ENCODE data around the gene SLC23A1. TPM values are rescaled to one million over a fixed set of nuclear protein-coding genes. Genes with fewer than 3 reads are reported as not detected.

SLC23A1 gene
- total RNA-seq, 4 donors from 2014 or later, result 0.30 to 5.5 (median 1.0) TPM; not detected in 1

DNA sequence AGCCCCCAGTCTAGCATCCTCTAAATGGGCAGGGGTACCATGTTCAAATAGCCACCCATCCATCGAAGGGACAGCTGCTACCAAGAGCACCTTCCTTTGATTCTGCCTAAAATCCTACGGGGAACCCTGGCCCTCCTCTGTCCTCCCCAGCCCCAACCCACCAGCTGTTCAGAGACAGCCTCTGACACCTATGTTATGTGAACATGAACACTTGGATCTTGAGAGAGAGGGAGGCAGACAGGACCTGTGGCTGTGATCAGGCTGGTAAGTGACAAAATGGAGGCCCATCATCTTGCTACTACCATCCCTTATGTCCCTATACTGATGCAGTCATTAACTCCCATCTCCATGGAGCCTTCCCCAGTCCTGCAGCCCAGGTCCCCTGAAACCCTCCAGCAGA, 8.2 kb downstream of the SLC23A1 start:
- H3K27me3 ChIP-seq, result no peaks in the 10 kb centered on the region
- intact Hi-C loops (cut with DNase I; ENCODE audit: low total_unique reads), result no loop called here
- no peak overlapping the region for H3K4me3 ChIP-seq
- H3K27ac ChIP-seq, result no peak overlapping the region
- DNase-seq, result peak in 1 of 2 donors; percentile 5
- TF ChIP-seq POLR2A (IDR thresholded peaks at IDR 0.05) (no peak), CTCF (IDR thresholded peaks at IDR 0.05) (no peak)
- no peaks in the 10 kb centered on the region for H3K4me1 ChIP-seq
- no peaks in the 10 kb centered on the region for H3K9me3 ChIP-seq
- H3K36me3 ChIP-seq, result no peaks in the 10 kb centered on the region

DNA sequence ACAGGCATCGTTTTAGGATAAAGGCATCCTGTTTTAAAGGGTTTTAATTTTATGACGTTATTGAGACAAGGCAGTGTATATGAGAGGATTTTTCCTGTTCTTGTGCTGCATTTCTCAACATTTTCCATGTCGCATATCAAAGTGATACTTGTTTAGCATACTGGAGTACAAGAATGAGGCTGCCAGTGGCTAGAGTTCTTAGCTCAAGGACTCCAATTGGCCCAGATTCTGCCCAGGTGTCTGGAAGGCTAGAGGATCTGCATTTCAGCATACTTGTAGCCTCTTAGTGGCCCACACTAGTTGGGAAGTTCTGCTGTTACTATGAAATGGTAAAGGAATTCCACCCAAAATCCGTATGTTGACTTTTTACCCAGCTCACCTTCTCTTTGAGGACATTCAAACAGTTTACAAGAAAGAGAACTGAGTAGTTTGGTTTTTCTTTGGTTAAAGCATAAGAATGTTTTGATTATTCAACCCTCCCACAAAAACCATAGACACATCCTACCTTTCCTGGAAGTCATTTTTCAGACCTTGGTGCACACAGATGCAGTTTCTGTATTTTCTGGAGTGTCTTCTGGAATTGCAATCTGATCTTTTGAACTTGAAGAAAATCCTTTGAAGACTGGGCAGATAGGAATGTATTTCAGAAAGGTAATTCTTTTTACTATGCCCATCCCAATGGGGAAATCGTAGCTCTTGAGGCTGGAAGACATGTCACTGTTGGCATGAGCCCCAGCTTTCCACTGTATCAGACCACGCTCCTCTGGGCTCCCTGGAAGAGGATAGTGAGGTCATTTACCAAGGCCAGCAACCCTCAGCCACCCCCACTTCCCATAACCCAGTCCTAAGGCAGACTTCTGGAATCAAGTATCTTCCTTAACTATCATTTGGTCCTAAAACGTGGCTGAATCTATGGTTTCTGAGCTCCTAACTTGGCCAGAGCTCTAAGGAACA, 11.3 kb downstream of the SLC23A1 start:
- no peak overlapping the region for H3K27ac ChIP-seq
- intact Hi-C loops (cut with DNase I; ENCODE audit: low total_unique reads), result no loop called here
- no peaks in the 10 kb centered on the region for H3K4me1 ChIP-seq
- H3K36me3 ChIP-seq, result no peaks in the 10 kb centered on the region
- H3K4me3 ChIP-seq, result no peak overlapping the region
- H3K27me3 ChIP-seq, result no peaks in the 10 kb centered on the region
- peak in 1 of 2 donors; percentile 10 for DNase-seq
- TF ChIP-seq CTCF (IDR thresholded peaks at IDR 0.05) (no peak), POLR2A (IDR thresholded peaks at IDR 0.05) (no peak)
- no peaks in the 10 kb centered on the region for H3K9me3 ChIP-seq

DNA sequence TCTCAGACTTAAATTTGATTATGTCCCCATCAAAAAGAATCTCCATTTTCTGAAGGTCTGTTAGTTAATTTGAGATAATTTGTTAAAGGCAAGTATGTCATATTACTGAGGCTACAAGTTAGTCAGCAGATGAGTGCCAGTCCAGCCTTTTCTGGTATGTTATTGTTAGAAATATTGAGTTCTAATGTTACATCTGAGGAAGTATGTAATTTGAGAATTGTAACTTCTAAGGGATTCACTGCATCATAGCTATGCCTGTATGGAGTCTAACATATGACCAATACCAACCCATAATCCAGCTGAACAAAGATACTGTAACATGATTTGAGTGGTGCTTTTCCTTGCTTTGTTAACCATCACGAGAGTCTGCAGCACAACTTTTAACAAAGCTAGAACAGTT, 13.9 kb downstream of the SLC23A1 start:
- Histone ChIP-seq H3K36me3 (no peaks in the 10 kb centered on the region), H3K9me3 (no peaks in the 10 kb centered on the region), H3K27ac (no peak overlapping the region), H3K27me3 (no peaks in the 10 kb centered on the region), H3K4me3 (no peak overlapping the region), H3K4me1 (peaks cover 0 to 5% of the 10 kb centered on the region in 2 donors)
- TF ChIP-seq POLR2A (IDR thresholded peaks at IDR 0.05) (no peak), CTCF (IDR thresholded peaks at IDR 0.05) (no peak)
- DNase-seq, result no peak
- intact Hi-C loops (cut with DNase I; ENCODE audit: low total_unique reads), result no loop called here

DNA sequence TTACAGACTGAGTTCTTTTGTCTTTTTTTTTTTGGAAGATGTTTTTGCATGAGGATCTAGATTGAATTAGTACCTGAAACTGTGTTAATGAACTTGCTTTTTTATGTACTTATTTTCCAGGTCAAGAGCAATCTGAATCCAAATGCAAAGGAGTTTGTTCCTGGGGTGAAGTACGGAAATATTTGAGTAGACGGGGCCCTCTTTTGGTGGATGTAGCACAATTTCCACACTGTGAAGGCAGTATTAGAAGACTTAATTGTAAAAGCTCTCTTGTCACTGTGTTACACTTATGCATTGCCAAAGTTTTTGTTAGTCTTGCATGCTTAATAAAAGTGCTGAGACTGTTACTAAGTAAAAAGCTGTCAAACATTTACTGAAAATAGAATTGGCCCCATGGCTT, 14.5 kb downstream of the SLC23A1 start:
- H3K36me3 ChIP-seq, result no peaks in the 10 kb centered on the region
- intact Hi-C loops (cut with DNase I; ENCODE audit: low total_unique reads), result no loop called here

More for the DNA sequence above, 14.5 kb downstream of the SLC23A1 start:
- no peak for DNase-seq
- Histone ChIP-seq H3K9me3 (no peaks in the 10 kb centered on the region), H3K27ac (no peak overlapping the region), H3K27me3 (no peaks in the 10 kb centered on the region), H3K4me3 (no peak overlapping the region), H3K4me1 (peaks cover 0 to 5% of the 10 kb centered on the region in 2 donors)
- TF ChIP-seq POLR2A (IDR thresholded peaks at IDR 0.05) (no peak), CTCF (IDR thresholded peaks at IDR 0.05) (no peak)

All from uterus (tissue), 4 donors.